PC-3 (cell line): ENCODE data around the gene ATF6B. TPM values are rescaled to one million over a fixed set of nuclear protein-coding genes. Genes with fewer than 3 reads are reported as not detected.

ENCODE experiments used
- ATAC-seq: fragments of 200-7000 bp; cut with Tn5 transposase; 2 replicates; pipeline ENCODE4 v1.9.1; 2020; ENCODE audit warnings: mild to moderate bottlenecking, moderate library complexity
- BruUV-seq: library from RNA; stranded (reverse); fragments of 400-500 nt; replicated peaks from 2 replicates; lab custom pipeline; 2021; lab: Mats Ljungman, UMichigan
- CTCF ChIA-PET: fragments of 300-600 bp; sonication (Branson Sonifier 250); formaldehyde crosslinking; loops from one replicate; lab custom pipeline; 2022; ENCODE audit warnings: antibody characterized with exemption; lab: Charles Lee
- POLR2A ChIA-PET: fragments of 300-600 bp; sonication (Branson Sonifier 250); formaldehyde crosslinking; loops from one replicate; lab custom pipeline; 2022; ENCODE audit warnings: antibody characterized with exemption; ENCODE audit not compliant: unreplicated experiment; lab: Charles Lee
- DNase-seq: peaks from one replicate; pipeline ENCODE4 v3.0.0-alpha.2; 2015
- H2AFZ ChIP-seq: fragments of 300-600 bp; sonication (generic); 2 replicates; pipeline ENCODE4 v1.6.0; 2016; ENCODE audit warnings: antibody characterized with exemption, low read length
- H3F3A ChIP-seq: fragments of 300-600 bp; sonication (generic); one replicate; pipeline ENCODE4 v1.6.0; 2017; ENCODE audit warnings: antibody characterized with exemption, low read length, control low read depth, mild to moderate bottlenecking; ENCODE audit not compliant: unreplicated experiment
- H3K27ac ChIP-seq: fragments of 300-600 bp; sonication (generic); 2 replicates; pipeline ENCODE4 v1.5.1; 2016; ENCODE audit warnings: mild to moderate bottlenecking, low read length
- H3K27me3 ChIP-seq: fragments of 300-600 bp; sonication (generic); 2 replicates; pipeline ENCODE4 v1.6.1; 2016; ENCODE audit warnings: low read length, mixed read lengths
- H3K36me3 ChIP-seq: fragments of 300-600 bp; sonication (generic); 2 replicates; pipeline ENCODE4 v1.6.1; 2016; ENCODE audit warnings: low read depth, mixed run types, low read length, mixed read lengths
- H3K4me1 ChIP-seq: fragments of 300-600 bp; sonication (generic); 2 replicates; pipeline ENCODE4 v1.5.1; 2016; ENCODE audit warnings: low read length; ENCODE audit not compliant: insufficient read depth
- H3K4me2 ChIP-seq: fragments of 300-600 bp; sonication (generic); 2 replicates; pipeline ENCODE4 v1.6.0; 2016; ENCODE audit warnings: low read length
- H3K4me3 ChIP-seq: fragments of 300-600 bp; sonication (generic); 2 replicates; pipeline ENCODE4 v1.5.1; 2016; ENCODE audit warnings: mild to moderate bottlenecking, low read length, mixed read lengths
- H3K79me2 ChIP-seq: fragments of 300-600 bp; sonication (generic); 2 replicates; pipeline ENCODE4 v1.6.1; 2017; ENCODE audit warnings: low read length, mixed read lengths
- H3K9ac ChIP-seq: fragments of 300-600 bp; sonication (generic); 2 replicates; pipeline ENCODE4 v1.6.0; 2016; ENCODE audit warnings: mild to moderate bottlenecking, low read length
- H3K9me2 ChIP-seq: fragments of 300-600 bp; sonication (generic); replicated peaks from 2 replicates; pipeline ENCODE4 v1.6.1; 2016; ENCODE audit warnings: mixed run types, low read length, mixed read lengths
- H3K9me3 ChIP-seq: fragments of 300-600 bp; sonication (generic); 2 replicates; pipeline ENCODE4 v1.6.1; 2016; ENCODE audit warnings: low read length, mixed read lengths
- H4K20me1 ChIP-seq: fragments of 300-600 bp; sonication (generic); 2 replicates; pipeline ENCODE4 v1.6.1; 2016; ENCODE audit warnings: low read length, mixed read lengths
- CTCF ChIP-seq: fragments of 300-600 bp; sonication (generic); conservative IDR thresholded peaks from 2 replicates; pipeline ENCODE4 v1.5.1; 2017; ENCODE audit warnings: antibody characterized with exemption, low read depth, mild to moderate bottlenecking, low read length
- EZH2 ChIP-seq: fragments of 300-600 bp; sonication (generic); IDR thresholded peaks from one replicate; pipeline ENCODE4 v1.6.1; 2017; ENCODE audit warnings: antibody characterized with exemption, mild to moderate bottlenecking, low read length; ENCODE audit not compliant: unreplicated experiment
- EZH2phosphoT487 ChIP-seq: fragments of 300-600 bp; sonication (generic); IDR thresholded peaks from 2 replicates; pipeline ENCODE4 v1.6.1; 2018; ENCODE audit warnings: mild to moderate bottlenecking, antibody characterized with exemption, low read length, borderline replicate concordance
- intact Hi-C: fragments of 100-400 bp; cut with micrococcal nuclease; formaldehyde crosslinking; loops from 2 replicates; pipeline ENCODE4 v1.9.0; 2023
- total RNA-seq: library from RNA; depleted of rRNA; stranded (reverse); fragments of >200 nt; gene quantifications from 2 replicates; pipeline ENCODE4 v1.2.3, GENCODE V29; 2014

The ATF6B gene
- total RNA-seq, 1 experiment from 2014 or later = 33.4 TPM

GRCh38 chr6:32151863-32152768, 24.1 kb upstream of the ATF6B start, which contains the start of gene PRRT1:
TSS of gene PRRT1 (minus strand) at chr6:32151939. CDS start at chr6:32151827, 112 bp downstream.
- ChIA-PET CTCF (no interaction called here), POLR2A (interaction anchor here (0.7 kb wide), 1 partner anchor 23 kb away, joined by 3 read pairs; no protein-coding TSS in a partner anchor)
- Histone ChIP-seq H3K79me2 (peaks cover 29% of the 10 kb centered on the region), H3K36me3 (no peaks in the 10 kb centered on the region), H3K9ac (0 out of 2 replicates have a peak within 1 kb of the TSS, but pooled peaks have one; percentile 94), H3K4me2 (peak within 1 kb of the TSS; percentile 95; the same call in 1 of the 2 replicates), H4K20me1 (no peaks in the 10 kb centered on the region), H3K4me1 (peaks cover 12% of the 10 kb centered on the region), H2AFZ (no peak within 1 kb of the TSS), H3F3A (no peaks in the 10 kb centered on the region), H3K9me3 (no peaks in the 10 kb centered on the region), H3K4me3 (peak within 1 kb of the TSS; percentile 96; the same call in 1 of the 2 replicates), H3K27ac (no peak within 1 kb of the TSS), H3K27me3 (no peaks in the 10 kb centered on the region), H3K9me2 (no peaks in the 10 kb centered on the region)
- no TSS peak for BruUV-seq
- DNase-seq (no peak), ATAC-seq (no peak)
- intact Hi-C loops = no loop called here
- TF ChIP-seq EZH2phosphoT487 (no peak), CTCF (no peak), EZH2 (no peak)

- TF ChIP-seq CTCF = no peak
- TF ChIP-seq EZH2phosphoT487 = no peak
- no peak for TF ChIP-seq EZH2
- Histone ChIP-seq H3K79me2 (peaks cover 23% of the 10 kb centered on the region), H3K9me2 (no peaks in the 10 kb centered on the region), H3K9ac (no peak overlapping the region), H4K20me1 (no peaks in the 10 kb centered on the region), H3K4me2 (no peak overlapping the region), H3K9me3 (no peaks in the 10 kb centered on the region), H3K27ac (no peak overlapping the region), H3K4me3 (no peak overlapping the region), H3K36me3 (no peaks in the 10 kb centered on the region), H2AFZ (no peak overlapping the region), H3F3A (no peaks in the 10 kb centered on the region), H3K27me3 (no peaks in the 10 kb centered on the region), H3K4me1 (peaks cover 12% of the 10 kb centered on the region)
- ATAC-seq = no peak
- ChIA-PET POLR2A (interaction anchor here (0.7 kb wide), 1 partner anchor 22 kb away, joined by 3 read pairs; no protein-coding TSS in a partner anchor), CTCF (no interaction called here)
- DNase-seq = no peak
- intact Hi-C loops = no loop called here
- BruUV-seq = no TSS peak
Measured at GRCh38 chr6:32151181-32151862, 23.3 kb upstream of the ATF6B start.
